GM12878 (cell line): Measurements from ENCODE around the gene LRP1B. TPM values are rescaled to one million over a fixed set of nuclear protein-coding genes. Genes with fewer than 3 reads are reported as not detected.

Experiments used
- ATAC-seq: fragments of 200-7000 bp; cut with Tn5 transposase; 3 replicates; pipeline ENCODE4 v1.9.1; 2020; ENCODE audit warnings: mild to moderate bottlenecking, moderate library complexity
- BruUV-seq: library from RNA; stranded (reverse); fragments of 400-500 nt; replicated peaks from 2 replicates; lab custom pipeline; 2021; lab: Mats Ljungman, UMichigan
- CTCF ChIA-PET: fragments of 300-600 bp; sonication (Branson Sonifier 250); formaldehyde crosslinking; extraction: SDS; loops from one replicate; lab custom pipeline; 2021; ENCODE audit warnings: inconsistent platforms; lab: Yijun Ruan, JAX
- POLR2A ChIA-PET: fragments of 350-600 bp; formaldehyde crosslinking; extraction: SDS; loops from one replicate; lab custom pipeline; 2021; ENCODE audit warnings: inconsistent platforms; lab: Charles Lee
- RAD21 ChIA-PET: fragments of 300-600 bp; sonication (Branson Sonifier 250); formaldehyde crosslinking; loops from one replicate; lab custom pipeline; 2023; ENCODE audit warnings: antibody characterized with exemption; ENCODE audit not compliant: unreplicated experiment; lab: Charles Lee
- SMC1A ChIA-PET: fragments of 300-600 bp; sonication (Branson Sonifier 250); formaldehyde crosslinking; loops from one replicate; lab custom pipeline; 2023; ENCODE audit not compliant: unreplicated experiment, uncharacterized antibody; lab: Charles Lee
- DNase-seq: peaks from one replicate; pipeline ENCODE4 v3.0.0-alpha.2; 2011; ENCODE audit warnings: low read depth, low spot score
- FAIRE-seq: peaks from 3 replicates; lab custom pipeline; 2011; peaks lifted over from hg19 to GRCh38; lab: Jason Lieb, UNC
- H2AFZ ChIP-seq: 2 replicates; pipeline ENCODE4 v1.6.0; 2011; ENCODE audit warnings: low read depth, low read length, control low read depth; ENCODE audit not compliant: control insufficient read depth
- H3K27ac ChIP-seq: 2 replicates; pipeline ENCODE4 v1.5.1; 2011; ENCODE audit warnings: control low read depth; ENCODE audit not compliant: control insufficient read depth, insufficient read depth
- H3K27me3 ChIP-seq, 2 experiments: replicated peaks in 1 of 2; 2 replicates each; pipeline versions ENCODE4 v1.6.0 to v1.6.1; 2011; ENCODE audit warnings: low read length in 1 of 2; ENCODE audit not compliant: control insufficient read depth in 2 of 2, insufficient read depth in 2 of 2
- H3K36me3 ChIP-seq, 2 experiments: 2 replicates each; pipeline ENCODE4 v1.5.1; 2011; ENCODE audit warnings: low read length in 1 of 2; ENCODE audit not compliant: control insufficient read depth in 2 of 2, insufficient read depth in 2 of 2
- H3K4me1 ChIP-seq: 2 replicates; pipeline ENCODE4 v1.6.1; 2011; ENCODE audit warnings: mild to moderate bottlenecking, low read length, moderate library complexity, mixed read lengths; ENCODE audit not compliant: control insufficient read depth, insufficient read depth
- H3K4me2 ChIP-seq: 2 replicates; pipeline ENCODE4 v1.6.0; 2011; ENCODE audit warnings: control low read depth; ENCODE audit not compliant: control insufficient read depth, insufficient read depth
- H3K4me3 ChIP-seq: fragments of 200-600 bp; sonication (generic); 2 replicates; pipeline ENCODE4 v1.5.1; 2016
- H3K79me2 ChIP-seq: 2 replicates; pipeline ENCODE4 v1.6.0; 2011; ENCODE audit warnings: low read length; ENCODE audit not compliant: control insufficient read depth, insufficient read depth
- H3K9ac ChIP-seq: 2 replicates; pipeline ENCODE4 v1.8.0; 2011; ENCODE audit warnings: low read length, control low read depth, mixed read lengths; ENCODE audit not compliant: control insufficient read depth, insufficient read depth
- H3K9me3 ChIP-seq: replicated peaks from 3 replicates; pipeline ENCODE4 v1.5.1; 2011; ENCODE audit warnings: mild to moderate bottlenecking, low read length; ENCODE audit not compliant: control insufficient read depth, insufficient read depth
- H4K20me1 ChIP-seq: 2 replicates; pipeline ENCODE4 v1.6.0; 2011; ENCODE audit not compliant: control insufficient read depth, insufficient read depth
- CHD2 ChIP-seq: IDR thresholded peaks from 2 replicates; pipeline ENCODE4 v1.6.1; 2011; ENCODE audit warnings: low read depth, low read length, improper control_type of control experiment, borderline replicate concordance
- CREM ChIP-seq: IDR thresholded peaks from 2 replicates; pipeline ENCODE4 v1.6.1; 2014; ENCODE audit warnings: antibody characterized with exemption, low read depth
- DPF2 ChIP-seq: fragments of 450-650 bp; IDR thresholded peaks from 2 replicates; pipeline ENCODE4 v1.6.1; 2017; ENCODE audit warnings: mild to moderate bottlenecking
- E2F4 ChIP-seq: IDR thresholded peaks from 2 replicates; pipeline ENCODE4 v1.6.1; 2012; ENCODE audit warnings: low read depth, low read length, improper control_type of control experiment
- E4F1 ChIP-seq: fragments of 450-650 bp; IDR thresholded peaks from 2 replicates; pipeline ENCODE4 v1.6.1; 2018; ENCODE audit warnings: borderline replicate concordance, mild to moderate bottlenecking; ENCODE audit not compliant: partially characterized antibody
- ELK1 ChIP-seq: IDR thresholded peaks from 2 replicates; pipeline ENCODE4 v1.6.1; 2012; ENCODE audit warnings: low read depth, low read length, improper control_type of control experiment
- HDAC2 ChIP-seq: fragments of 200-600 bp; sonication (generic); IDR thresholded peaks from 2 replicates; pipeline ENCODE4 v1.6.1; 2017
- IRF5 ChIP-seq: fragments of 450-650 bp; IDR thresholded peaks from 2 replicates; pipeline ENCODE4 v1.6.1; 2017; ENCODE audit warnings: borderline replicate concordance
- JUND ChIP-seq: IDR thresholded peaks from 2 replicates; pipeline ENCODE4 v1.6.1; 2012; ENCODE audit warnings: low read depth, mild to moderate bottlenecking, low read length, improper control_type of control experiment, moderate library complexity
- NKRF ChIP-seq: fragments of 450-650 bp; conservative IDR thresholded peaks from 2 replicates; pipeline ENCODE4 v1.6.1; 2017; ENCODE audit warnings: mild to moderate bottlenecking, moderate library complexity
- PAX5 ChIP-seq: IDR thresholded peaks from 2 replicates; pipeline ENCODE4 v1.6.1; 2011; ENCODE audit warnings: low read depth, low read length, borderline replicate concordance
- POU2F2 ChIP-seq: IDR thresholded peaks from 3 replicates; pipeline ENCODE4 v1.6.1; 2011; ENCODE audit warnings: low read depth, mild to moderate bottlenecking, low read length, borderline replicate concordance
- STAT3 ChIP-seq: IDR thresholded peaks from 2 replicates; pipeline ENCODE4 v1.6.1; 2011; ENCODE audit warnings: low read depth, low read length, improper control_type of control experiment
- WGBS: methylation state at CpG from one replicate; pipeline ENCODE4 v1.1.6; 2016; ENCODE audit warnings: low lambda C conversion rate; ENCODE audit not compliant: insufficient replicate concordance, insufficient coverage; ENCODE audit errors: missing lambda C conversion rate; 5-methylcytosine and 5-hydroxymethylcytosine counted together
- in situ Hi-C: fragments of 300-500 bp; cut with MboI; formaldehyde crosslinking; loops from 9 replicates; pipeline ENCODE4 v1.14.3; 2018; ENCODE audit warnings: mixed read lengths
- intact Hi-C: fragments of 100-400 bp; cut with micrococcal nuclease; formaldehyde crosslinking; loops from one replicate; pipeline ENCODE4 v1.14.2; 2022; ENCODE audit not compliant: unreplicated experiment
- polyA plus RNA-seq, 11 experiments: library from polyadenylated mRNA; depleted of rRNA in 4 of 11; unstranded in 6 of 11; stranded (reverse) in 5 of 11; fragments of >200 nt; fragmentation: Nextera tagmentation in 4 of 11; fragmentation: Illumina TruSeq in 1 of 11; extraction: Ambion mirVana in 4 of 11; extraction: Trizol in 1 of 11; gene quantifications; 1 replicate in 1 of 11; 2 replicates in 10 of 11; pipeline versions ENCODE4 v1.2.1 to v1.2.3, GENCODE V29; 2011 to 2016; ENCODE audit warnings: inconsistent platforms in 2 of 11, missing spikeins in 2 of 11, low read depth in 1 of 11
- total RNA-seq, 4 experiments: library from RNA; depleted of rRNA in 3 of 4; stranded (reverse); fragments of >200 nt in 3 of 4; fragmentation: Illumina TruSeq in 1 of 4; extraction: Trizol in 1 of 4; gene quantifications; 2 replicates each; pipeline versions ENCODE4 v1.2.1 to v1.2.3, GENCODE V29; 2013 to 2021

LRP1B gene
- total and polyA plus RNA-seq, 10 of the 15 experiments (the other 5 are each of a cell fraction or from before 2014, with no cell fraction given) = under 0.01 to 0.06 (median 0.03) TPM; not detected in 5

- no peaks in the 10 kb centered on the region for H3K79me2 ChIP-seq
- no peak for TF ChIP-seq DPF2
- TF ChIP-seq POU2F2 = no peak
- TF ChIP-seq CREM = no peak
- no peak for TF ChIP-seq HDAC2
- TF ChIP-seq PAX5 = no peak
- no peak for TF ChIP-seq E2F4
- no peak for TF ChIP-seq CHD2
- no peak for TF ChIP-seq JUND
- TF ChIP-seq STAT3 = no peak
- no peak for TF ChIP-seq IRF5
- TF ChIP-seq ELK1 = no peak
- TF ChIP-seq NKRF = no peak
- no peak for TF ChIP-seq E4F1
- H3K4me2 ChIP-seq = no peak overlapping the region
- H3K27ac ChIP-seq = no peak overlapping the region
- no peak overlapping the region for H3K4me3 ChIP-seq
- ChIA-PET SMC1A (no interaction called here), POLR2A (no interaction called here), CTCF (no interaction called here), RAD21 (no interaction called here)
- no peak overlapping the region for H3K9ac ChIP-seq
- H4K20me1 ChIP-seq = no peaks in the 10 kb centered on the region
- no peaks in the 10 kb centered on the region for H3K4me1 ChIP-seq
- WGBS = 0% methylated on average over 1 of the region's 1 CpG
- DNase-seq (no peak), FAIRE-seq (no peak), ATAC-seq (no peak)
- no peaks in the 10 kb centered on the region for H3K27me3 ChIP-seq
- H2AFZ ChIP-seq = no peak overlapping the region
- H3K36me3 ChIP-seq = no peaks in the 10 kb centered on the region
- intact Hi-C loops (no loop called here), in situ Hi-C loops (no loop called here)
- BruUV-seq = no TSS peak
- no peaks in the 10 kb centered on the region for H3K9me3 ChIP-seq
Measured at GRCh38 chr2:140270224-140270623, 1860.6 kb downstream of the LRP1B start.
